ENCODE measurements around the gene PRM3.

The PRM3 gene

DNA sequence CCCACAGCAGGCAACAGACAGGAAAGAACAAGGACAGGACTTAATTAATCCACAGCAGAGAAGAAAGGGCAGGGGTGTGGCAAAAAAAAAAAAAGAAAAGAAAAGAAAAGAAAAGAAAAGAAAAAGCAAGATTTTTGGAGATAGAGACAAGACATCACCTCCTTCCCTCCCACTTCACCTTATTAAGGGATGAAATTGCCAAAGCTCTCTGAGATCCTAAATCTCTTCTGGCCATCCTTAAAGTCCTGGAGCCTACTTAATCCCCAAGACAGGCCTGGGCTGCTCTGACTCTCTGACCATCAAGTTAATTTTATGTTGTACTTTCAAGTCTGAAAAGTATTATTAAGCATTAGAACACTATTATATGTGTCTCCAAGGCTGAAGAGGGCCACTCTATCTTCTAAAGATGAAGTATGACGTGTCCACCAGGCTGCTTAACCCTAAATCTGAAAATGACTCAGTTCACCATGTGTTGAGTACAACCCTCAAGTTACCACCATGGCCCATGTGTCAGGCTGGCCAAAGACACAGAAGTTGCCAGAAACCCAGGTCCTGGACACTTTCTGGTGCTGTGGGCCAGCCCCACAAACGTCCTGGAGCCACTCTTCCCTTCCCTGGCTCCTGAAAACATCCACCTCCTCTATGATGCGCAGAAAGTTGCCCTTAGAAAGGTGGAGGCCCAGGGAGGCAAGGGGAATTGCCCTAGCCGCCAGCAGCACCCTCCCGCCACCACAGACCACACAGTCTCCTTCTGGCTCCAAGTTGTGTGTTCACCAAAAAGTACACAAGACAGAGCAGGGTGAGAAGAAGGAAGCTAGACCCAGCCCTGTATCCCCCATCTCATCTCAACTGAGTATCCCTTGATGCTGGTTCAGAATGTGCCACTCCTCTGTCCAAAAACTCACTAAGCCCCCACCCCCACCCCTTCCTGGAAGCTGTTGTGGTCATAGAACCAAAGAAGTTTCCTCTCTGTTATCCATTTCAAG lies 20.1 kb downstream of the PRM3 start:
- Histone ChIP-seq H3K4me1 (ENCODE audit: control insufficient read depth, insufficient read depth, low read length) (peaks cover 18% of the 10 kb centered on the region), H3K9me3 (replicated peaks; ENCODE audit: low read length) (no peaks in the 10 kb centered on the region), H3K36me3 (ENCODE audit: insufficient read depth, low read length) (no peaks in the 10 kb centered on the region), H3K4me2 (ENCODE audit: low read length) (peak overlapping the region; percentile 96), H3K9ac (ENCODE audit: low read depth, low read length) (no peak overlapping the region), H3K27me3 (ENCODE audit: control insufficient read depth, insufficient read depth, low read length) (no peaks in the 10 kb centered on the region), H3K4me3 (ENCODE audit: low read length) (no peak overlapping the region)

DNA sequence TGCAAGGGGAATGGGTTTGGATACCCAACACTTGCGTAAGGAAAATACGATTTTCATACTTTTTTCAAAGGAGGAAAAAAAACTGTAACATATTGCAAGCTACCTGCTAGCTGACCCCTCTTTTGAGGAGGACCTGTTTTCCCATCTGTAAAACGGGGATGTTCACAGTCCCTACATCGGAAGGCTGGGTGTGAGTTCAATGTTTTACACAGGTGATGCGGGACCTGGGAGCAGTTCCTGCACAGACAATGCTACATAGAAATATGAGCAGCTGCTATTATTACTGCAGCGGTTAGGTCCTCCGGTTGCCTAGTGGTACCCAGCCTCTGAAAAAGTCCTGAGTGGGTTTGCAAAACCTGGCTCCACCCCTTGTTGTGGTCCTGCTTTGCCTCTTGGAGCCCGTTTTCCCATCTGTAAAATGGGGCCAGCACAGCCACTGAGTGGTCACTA lies 20.9 kb downstream of the PRM3 start:
- H3K4me1 ChIP-seq (ENCODE audit: control insufficient read depth, insufficient read depth, low read length) = peaks cover 18% of the 10 kb centered on the region
- no peak overlapping the region for H3K9ac ChIP-seq (ENCODE audit: low read depth, low read length)
- H3K36me3 ChIP-seq (ENCODE audit: insufficient read depth, low read length) = no peaks in the 10 kb centered on the region
- H3K4me2 ChIP-seq (ENCODE audit: low read length) = no peak overlapping the region
- H3K27me3 ChIP-seq (ENCODE audit: control insufficient read depth, insufficient read depth, low read length) = no peaks in the 10 kb centered on the region
- no peaks in the 10 kb centered on the region for H3K9me3 ChIP-seq (replicated peaks; ENCODE audit: low read length)
- no peak overlapping the region for H3K4me3 ChIP-seq (ENCODE audit: low read length)

DNA sequence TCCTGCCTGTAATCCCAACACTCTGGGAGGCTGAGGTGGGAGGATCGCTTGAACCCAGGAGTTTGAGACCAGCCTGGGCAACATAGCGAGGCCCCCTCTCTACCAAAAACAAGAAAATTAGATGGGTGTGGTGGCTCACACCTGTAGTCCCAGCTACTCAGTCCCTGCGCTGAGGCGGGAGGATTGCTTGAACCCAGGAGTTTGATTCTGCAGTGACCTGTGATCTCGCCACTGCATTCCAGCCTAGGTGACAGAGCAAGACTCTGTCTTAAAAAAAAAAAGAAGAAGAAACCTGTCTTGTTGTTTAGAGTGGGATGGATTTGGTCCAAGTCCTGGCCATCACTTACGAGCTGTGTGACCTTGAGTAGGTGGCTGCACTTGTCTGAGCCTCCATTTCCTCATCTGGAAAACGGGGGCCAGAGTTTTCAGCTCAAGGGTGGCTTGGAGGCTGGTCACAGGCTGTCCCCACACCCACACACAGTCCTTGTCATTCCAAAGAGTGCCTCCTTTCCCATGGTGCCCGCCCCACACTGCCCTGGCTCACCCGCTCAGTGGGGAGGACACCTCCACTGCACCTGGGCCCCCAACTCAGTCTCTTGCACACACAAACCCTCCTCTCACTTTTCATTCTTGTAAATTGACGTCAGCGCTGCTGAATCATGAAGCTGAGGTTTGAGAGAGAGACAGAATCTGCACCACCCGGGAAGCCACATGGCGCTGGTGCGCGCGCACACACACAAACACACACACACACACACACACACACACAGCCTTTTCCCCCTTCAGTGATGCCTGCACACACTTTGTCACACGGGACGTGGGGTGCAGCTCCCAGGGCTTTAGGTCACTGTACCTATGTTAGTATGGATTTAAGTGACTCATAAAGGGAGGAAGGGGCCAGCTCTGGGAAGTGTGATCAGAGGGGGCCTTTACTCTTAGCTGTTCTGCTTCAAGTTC lies 21.6 kb downstream of the PRM3 start:
- no peaks in the 10 kb centered on the region for H3K27me3 ChIP-seq (ENCODE audit: control insufficient read depth, insufficient read depth, low read length)
- no peak overlapping the region for H3K4me3 ChIP-seq (ENCODE audit: low read length)

DNA sequence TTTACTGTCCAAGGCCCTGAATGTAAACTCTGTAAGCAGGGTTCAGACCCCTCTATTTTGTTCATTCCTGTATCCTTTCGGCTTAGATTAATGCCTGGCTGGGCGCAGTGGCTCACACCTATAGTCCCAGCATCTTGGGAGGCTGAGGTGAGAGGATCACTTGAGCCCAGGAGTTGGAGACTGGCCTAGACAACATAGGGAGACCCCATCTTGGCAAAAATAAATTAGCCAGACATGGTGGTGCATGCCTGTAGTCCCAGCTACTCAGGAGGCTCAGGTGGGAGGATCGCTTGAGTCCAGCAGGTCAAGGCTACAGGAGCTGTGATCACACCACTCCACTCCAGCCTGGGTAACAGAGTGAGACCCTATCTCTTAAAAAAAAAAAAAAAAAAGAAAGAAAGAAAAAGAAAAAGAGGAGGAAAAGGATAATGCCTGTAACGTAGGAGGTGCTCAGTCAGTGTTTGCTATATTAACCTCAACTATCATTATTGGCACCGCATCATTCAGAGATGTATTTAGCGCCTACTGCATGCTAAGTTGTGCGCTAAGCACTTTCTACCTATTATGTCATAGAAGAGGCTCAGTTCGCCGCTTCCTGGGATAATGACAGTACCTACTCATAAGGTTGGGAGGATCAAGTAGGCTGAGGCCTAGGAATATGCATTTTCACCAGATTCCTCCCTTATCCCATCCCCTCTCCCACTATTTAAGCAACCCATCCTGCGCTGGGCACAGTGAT lies 22.5 kb downstream of the PRM3 start:
- H3K4me2 ChIP-seq (ENCODE audit: low read length) = no peak overlapping the region
- H3K9me3 ChIP-seq (replicated peaks; ENCODE audit: low read length) = no peaks in the 10 kb centered on the region
- no peak overlapping the region for H3K9ac ChIP-seq (ENCODE audit: low read depth, low read length)
- no peaks in the 10 kb centered on the region for H3K27me3 ChIP-seq (ENCODE audit: control insufficient read depth, insufficient read depth, low read length)
- H3K4me1 ChIP-seq (ENCODE audit: control insufficient read depth, insufficient read depth, low read length) = peaks cover 13% of the 10 kb centered on the region
- H3K36me3 ChIP-seq (ENCODE audit: insufficient read depth, low read length) = no peaks in the 10 kb centered on the region
- H3K4me3 ChIP-seq (ENCODE audit: low read length) = no peak overlapping the region

More for the DNA sequence above, 21.6 kb downstream of the PRM3 start:
- Histone ChIP-seq H3K9ac (ENCODE audit: low read depth, low read length) (no peak overlapping the region), H3K36me3 (ENCODE audit: insufficient read depth, low read length) (no peaks in the 10 kb centered on the region), H3K9me3 (replicated peaks; ENCODE audit: low read length) (no peaks in the 10 kb centered on the region), H3K4me2 (ENCODE audit: low read length) (no peak overlapping the region), H3K4me1 (ENCODE audit: control insufficient read depth, insufficient read depth, low read length) (peaks cover 14% of the 10 kb centered on the region)

DNA sequence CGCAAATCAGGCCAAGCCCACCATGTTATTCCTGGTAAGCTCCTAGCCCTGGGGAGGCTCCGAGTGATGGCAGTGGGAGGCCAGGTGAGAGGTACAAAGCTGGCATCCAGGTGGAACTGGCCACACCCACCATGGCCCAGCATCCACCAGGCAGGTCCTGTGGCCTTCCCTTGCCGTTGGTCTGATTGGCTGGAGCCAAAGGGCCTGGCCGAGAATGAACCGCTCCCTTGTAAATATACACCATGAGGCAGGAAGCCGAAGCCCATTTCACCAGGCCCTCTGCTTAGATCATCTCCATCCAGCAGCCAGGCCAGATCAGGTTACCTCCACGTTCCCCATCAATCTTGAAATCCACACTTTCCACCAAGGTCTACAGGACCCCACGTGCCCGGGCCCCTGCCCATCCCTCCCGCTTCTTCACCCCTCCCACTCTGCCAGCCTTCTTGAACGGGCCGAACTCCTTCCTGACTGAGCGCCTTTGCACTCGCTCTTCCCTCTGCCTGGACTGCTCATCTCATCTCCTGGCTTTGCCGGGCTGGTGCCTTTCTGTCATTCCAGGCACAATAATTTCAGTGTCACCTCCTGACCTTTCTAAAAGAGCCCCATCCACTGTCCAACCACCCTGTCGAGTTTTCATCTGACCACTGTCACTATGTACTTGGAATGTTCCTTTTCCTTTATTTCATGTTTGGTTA lies 23.2 kb downstream of the PRM3 start:
- H3K9ac ChIP-seq (ENCODE audit: low read depth, low read length) = no peak overlapping the region

DNA sequence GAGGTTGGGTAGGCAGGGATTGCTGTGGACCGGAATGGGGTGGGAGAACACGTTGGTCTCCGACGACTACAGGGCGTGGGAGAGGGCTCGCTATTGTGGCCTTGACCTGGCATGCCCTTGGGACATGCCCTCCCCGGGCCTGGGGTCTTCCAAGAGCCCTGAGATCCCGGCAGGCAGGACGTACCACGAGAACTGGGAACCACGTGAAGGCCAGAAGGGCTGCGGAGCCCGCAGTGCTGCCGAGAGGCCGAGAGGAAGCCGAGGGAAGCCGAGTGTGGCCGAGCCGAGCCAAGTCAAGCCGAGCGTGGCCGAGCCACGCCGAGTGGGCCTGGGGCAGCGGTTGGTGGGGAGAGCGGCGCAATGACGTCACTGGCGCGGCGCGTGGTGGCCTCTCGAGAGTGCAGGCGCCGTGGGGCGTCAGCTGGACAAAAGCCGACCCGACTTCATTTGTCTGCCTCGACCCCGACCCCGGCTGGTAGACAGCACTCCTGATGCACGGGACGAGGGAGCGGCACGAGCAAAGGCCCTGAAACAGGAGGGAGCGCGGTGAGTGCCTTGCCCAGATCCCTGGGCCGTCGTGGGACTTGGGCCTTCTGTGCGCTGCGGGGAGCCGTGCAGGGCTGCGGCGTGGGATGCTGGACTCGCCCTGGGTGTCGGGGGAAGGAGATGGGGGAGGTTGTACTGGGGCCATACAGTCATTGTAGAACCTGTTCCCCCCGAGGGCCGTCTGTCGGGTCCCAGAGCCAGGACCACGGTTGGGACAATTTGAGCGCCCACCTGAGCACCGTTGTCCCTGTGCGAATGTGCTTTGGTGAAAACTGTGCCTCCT lies 24.0 kb downstream of the PRM3 start:
- Histone ChIP-seq H3K4me1 (ENCODE audit: control insufficient read depth, insufficient read depth, low read length) (peaks cover 5% of the 10 kb centered on the region), H3K4me2 (ENCODE audit: low read length) (no peak overlapping the region), H3K4me3 (ENCODE audit: low read length) (no peak overlapping the region), H3K36me3 (ENCODE audit: insufficient read depth, low read length) (no peaks in the 10 kb centered on the region), H3K9ac (ENCODE audit: low read depth, low read length) (no peak overlapping the region), H3K9me3 (replicated peaks; ENCODE audit: low read length) (no peaks in the 10 kb centered on the region), H3K27me3 (ENCODE audit: control insufficient read depth, insufficient read depth, low read length) (peaks cover 3% of the 10 kb centered on the region)

More for the DNA sequence above, 23.2 kb downstream of the PRM3 start:
- no peaks in the 10 kb centered on the region for H3K36me3 ChIP-seq (ENCODE audit: insufficient read depth, low read length)
- H3K4me1 ChIP-seq (ENCODE audit: control insufficient read depth, insufficient read depth, low read length) = peaks cover 13% of the 10 kb centered on the region
- H3K9me3 ChIP-seq (replicated peaks; ENCODE audit: low read length) = no peaks in the 10 kb centered on the region
- H3K27me3 ChIP-seq (ENCODE audit: control insufficient read depth, insufficient read depth, low read length) = peaks cover 1% of the 10 kb centered on the region
- no peak overlapping the region for H3K4me3 ChIP-seq (ENCODE audit: low read length)
- no peak overlapping the region for H3K4me2 ChIP-seq (ENCODE audit: low read length)

DNA sequence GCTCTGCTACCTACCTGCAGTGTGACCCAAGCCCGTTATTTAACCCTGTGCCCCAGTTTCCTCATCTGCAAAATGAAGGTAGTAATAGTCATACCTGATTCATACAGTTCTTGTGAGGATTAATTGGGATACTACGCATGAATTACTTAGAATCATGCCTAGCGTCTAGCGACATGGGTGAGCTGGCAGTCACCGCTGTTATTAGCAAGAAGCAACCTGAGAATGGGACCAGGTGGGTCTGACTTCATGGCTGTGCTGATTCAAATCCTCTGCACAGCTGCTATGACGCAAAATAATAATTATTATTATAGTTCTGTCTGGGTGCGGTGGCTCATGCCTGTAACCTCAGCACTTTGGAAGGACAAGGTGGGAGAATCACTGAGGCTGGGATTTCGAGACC lies 25.3 kb downstream of the PRM3 start:
- Histone ChIP-seq H3K9ac (ENCODE audit: low read depth, low read length) (no peak overlapping the region), H3K36me3 (ENCODE audit: insufficient read depth, low read length) (no peaks in the 10 kb centered on the region), H3K27me3 (ENCODE audit: control insufficient read depth, insufficient read depth, low read length) (peaks cover 10% of the 10 kb centered on the region), H3K4me1 (ENCODE audit: control insufficient read depth, insufficient read depth, low read length) (no peaks in the 10 kb centered on the region), H3K4me3 (ENCODE audit: low read length) (no peak overlapping the region), H3K4me2 (ENCODE audit: low read length) (no peak overlapping the region), H3K9me3 (replicated peaks; ENCODE audit: low read length) (no peaks in the 10 kb centered on the region)

DNA sequence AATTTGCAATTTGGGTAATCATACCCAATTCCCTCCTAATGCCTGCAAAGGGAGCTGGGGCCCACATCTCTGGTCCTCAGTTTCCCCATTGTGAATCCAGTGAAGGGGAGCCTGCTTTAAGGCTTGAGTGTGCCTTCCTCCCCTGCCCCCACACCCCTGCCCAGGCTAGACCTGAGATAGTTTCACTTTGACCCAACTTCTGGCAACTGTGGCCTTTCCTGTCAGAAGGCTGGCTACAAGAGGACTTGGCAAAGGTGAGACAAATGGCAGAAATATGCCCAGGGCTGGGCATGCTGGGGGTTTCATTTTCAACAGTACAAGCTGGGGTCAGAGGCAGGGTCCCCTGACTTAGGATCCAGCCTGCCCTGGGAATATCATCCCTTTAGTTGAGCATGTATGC lies 27.4 kb downstream of the PRM3 start:
- Histone ChIP-seq H3K36me3 (ENCODE audit: insufficient read depth, low read length) (no peaks in the 10 kb centered on the region), H3K4me1 (ENCODE audit: control insufficient read depth, insufficient read depth, low read length) (no peaks in the 10 kb centered on the region), H3K4me2 (ENCODE audit: low read length) (no peak overlapping the region), H3K27me3 (ENCODE audit: control insufficient read depth, insufficient read depth, low read length) (peaks cover 22% of the 10 kb centered on the region), H3K4me3 (ENCODE audit: low read length) (no peak overlapping the region), H3K9me3 (replicated peaks; ENCODE audit: low read length) (no peaks in the 10 kb centered on the region), H3K9ac (ENCODE audit: low read depth, low read length) (no peak overlapping the region)

DNA sequence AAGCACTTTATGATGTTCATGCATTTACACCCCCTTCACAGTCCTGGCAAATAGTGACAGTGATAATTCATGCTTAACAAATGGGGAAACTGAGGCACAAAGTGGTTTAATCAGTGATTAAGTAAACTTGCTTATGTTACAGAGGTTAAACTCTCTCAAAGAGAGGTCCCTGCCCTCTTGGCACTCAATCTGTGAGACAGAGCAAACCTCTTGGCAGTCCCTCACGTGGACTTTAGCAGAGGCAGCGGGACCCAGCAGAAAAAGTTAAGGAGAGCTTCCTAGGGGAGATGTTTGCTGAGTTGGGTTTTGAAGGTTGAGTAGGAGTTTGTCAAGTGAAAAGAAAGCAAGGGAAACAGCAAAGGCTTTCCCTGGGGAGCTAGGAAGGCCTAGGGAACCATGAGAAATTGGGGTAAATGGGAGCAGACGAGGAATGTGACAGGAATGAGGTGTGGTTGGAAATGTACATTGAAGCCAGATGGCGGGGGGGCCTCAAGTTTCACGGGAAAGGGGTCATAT lies 28.1 kb downstream of the PRM3 start:
- Histone ChIP-seq H3K4me3 (ENCODE audit: low read length) (no peak overlapping the region), H3K9ac (ENCODE audit: low read depth, low read length) (no peak overlapping the region), H3K4me2 (ENCODE audit: low read length) (no peak overlapping the region), H3K36me3 (ENCODE audit: insufficient read depth, low read length) (no peaks in the 10 kb centered on the region), H3K4me1 (ENCODE audit: control insufficient read depth, insufficient read depth, low read length) (no peaks in the 10 kb centered on the region), H3K27me3 (ENCODE audit: control insufficient read depth, insufficient read depth, low read length) (peaks cover 22% of the 10 kb centered on the region), H3K9me3 (replicated peaks; ENCODE audit: low read length) (no peaks in the 10 kb centered on the region)

DNA sequence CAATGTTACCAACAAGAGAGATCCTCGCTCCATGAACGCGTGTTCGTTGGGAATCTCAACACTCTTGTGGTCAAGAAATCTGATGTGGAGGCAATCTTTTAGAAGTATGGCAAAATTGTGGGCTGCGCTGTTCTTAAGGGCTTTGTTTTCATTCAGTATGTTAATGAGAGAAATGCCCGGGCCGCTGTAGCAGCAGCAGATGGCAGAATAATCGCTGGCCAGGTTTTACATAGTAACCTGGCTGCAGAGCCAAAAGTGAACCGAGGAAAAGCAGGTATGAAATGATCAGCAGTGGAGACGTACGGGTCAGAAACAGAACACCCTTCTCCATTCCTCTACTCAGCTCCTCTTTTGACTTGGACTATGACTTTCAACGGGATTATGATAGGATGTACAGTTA lies 30.8 kb downstream of the PRM3 start:
- Histone ChIP-seq H3K36me3 (ENCODE audit: insufficient read depth, low read length) (no peaks in the 10 kb centered on the region), H3K4me3 (ENCODE audit: low read length) (no peak overlapping the region), H3K4me2 (ENCODE audit: low read length) (no peak overlapping the region), H3K4me1 (ENCODE audit: control insufficient read depth, insufficient read depth, low read length) (no peaks in the 10 kb centered on the region), H3K9me3 (replicated peaks; ENCODE audit: low read length) (no peaks in the 10 kb centered on the region), H3K9ac (ENCODE audit: low read depth, low read length) (no peak overlapping the region), H3K27me3 (ENCODE audit: control insufficient read depth, insufficient read depth, low read length) (peaks cover 22% of the 10 kb centered on the region)

All from skeletal muscle satellite cell (primary cell).